Activated CD4-positive, alpha-beta T cell treated with anti-CD3 and anti-CD28 coated beads, Interleukin-10, Interleukin-2, amounts not matched to agents 100 ng/mL and 50 ng/mL, durations not matched to agents 16 hours and 8 hours (primary cell): ENCODE data around the gene XYLB.

Experiments
- DNase-seq: peaks from one replicate; pipeline ENCODE4 v3.0.0-alpha.2; 2020

XYLB gene

GRCh38 chr3:38365469-38366062 is 19.0 kb downstream of the XYLB start:
- DNase-seq: no peak

- no peak for DNase-seq
Measured at GRCh38 chr3:38366082-38366481, 19.5 kb downstream of the XYLB start.

- no peak for DNase-seq
Measured at GRCh38 chr3:38367779-38368178, 21.2 kb downstream of the XYLB start.

- no peak for DNase-seq
Measured at GRCh38 chr3:38368238-38368637, 21.7 kb downstream of the XYLB start.

- DNase-seq: no peak
Measured at GRCh38 chr3:38369186-38369585, 22.6 kb downstream of the XYLB start.

- no peak for DNase-seq
Measured at GRCh38 chr3:38370149-38370548, 23.6 kb downstream of the XYLB start.

GRCh38 chr3:38370861-38371260 is 24.3 kb downstream of the XYLB start:
- no peak for DNase-seq

- no peak for DNase-seq
Measured at GRCh38 chr3:38371541-38372213, 25.1 kb downstream of the XYLB start.

GRCh38 chr3:38372214-38372601 is 25.6 kb downstream of the XYLB start:
- DNase-seq: no peak

GRCh38 chr3:38374221-38374620 is 27.6 kb downstream of the XYLB start:
- DNase-seq: peak; percentile 69

- DNase-seq: no peak
Measured at GRCh38 chr3:38375072-38375471, 28.5 kb downstream of the XYLB start.

- no peak for DNase-seq
Measured at GRCh38 chr3:38375488-38376097, 29.0 kb downstream of the XYLB start.

GRCh38 chr3:38376098-38376816 is 29.7 kb downstream of the XYLB start:
- no peak for DNase-seq

- no peak for DNase-seq
Measured at GRCh38 chr3:38379201-38379770, 32.7 kb downstream of the XYLB start.

- DNase-seq: no peak
Measured at GRCh38 chr3:38382506-38383080, 36.0 kb downstream of the XYLB start.

GRCh38 chr3:38383156-38383875 is 36.7 kb downstream of the XYLB start:
- no peak for DNase-seq

- no peak for DNase-seq
Measured at GRCh38 chr3:38386992-38387750, 40.6 kb downstream of the XYLB start.

- no peak for DNase-seq
Measured at GRCh38 chr3:38387862-38388261, 41.3 kb downstream of the XYLB start.

- DNase-seq: no peak
Measured at GRCh38 chr3:38392604-38393163, 46.1 kb downstream of the XYLB start.

- no peak for DNase-seq
Measured at GRCh38 chr3:38396239-38396638, 49.7 kb downstream of the XYLB start.

GRCh38 chr3:38396861-38397260 is 50.3 kb downstream of the XYLB start:
- no peak for DNase-seq
